Peyer's patch (tissue), 4 donors: ENCODE results near the gene STEAP3.

Experiments used
- POLR2A ChIP-seq, 2 donors: fragments of 450-650 bp; IDR thresholded peaks; one replicate each; pipeline ENCODE4 v1.5.1; 2017; ENCODE audit warnings: antibody characterized with exemption in 2 of 2, mild to moderate bottlenecking in 2 of 2, moderate library complexity in 2 of 2
- TF ChIP-seq, protein P1 (sequence below), 6 experiments: fragments of 450-650 bp in 4 of 6; fragments of 200-600 bp in 2 of 6; sonication (generic) in 1 of 6; IDR thresholded peaks; one replicate each; pipeline ENCODE4 v1.5.1; 2017 to 2019; ENCODE audit warnings: antibody characterized with exemption in 6 of 6, mild to moderate bottlenecking in 3 of 6, moderate library complexity in 1 of 6

DNA sequence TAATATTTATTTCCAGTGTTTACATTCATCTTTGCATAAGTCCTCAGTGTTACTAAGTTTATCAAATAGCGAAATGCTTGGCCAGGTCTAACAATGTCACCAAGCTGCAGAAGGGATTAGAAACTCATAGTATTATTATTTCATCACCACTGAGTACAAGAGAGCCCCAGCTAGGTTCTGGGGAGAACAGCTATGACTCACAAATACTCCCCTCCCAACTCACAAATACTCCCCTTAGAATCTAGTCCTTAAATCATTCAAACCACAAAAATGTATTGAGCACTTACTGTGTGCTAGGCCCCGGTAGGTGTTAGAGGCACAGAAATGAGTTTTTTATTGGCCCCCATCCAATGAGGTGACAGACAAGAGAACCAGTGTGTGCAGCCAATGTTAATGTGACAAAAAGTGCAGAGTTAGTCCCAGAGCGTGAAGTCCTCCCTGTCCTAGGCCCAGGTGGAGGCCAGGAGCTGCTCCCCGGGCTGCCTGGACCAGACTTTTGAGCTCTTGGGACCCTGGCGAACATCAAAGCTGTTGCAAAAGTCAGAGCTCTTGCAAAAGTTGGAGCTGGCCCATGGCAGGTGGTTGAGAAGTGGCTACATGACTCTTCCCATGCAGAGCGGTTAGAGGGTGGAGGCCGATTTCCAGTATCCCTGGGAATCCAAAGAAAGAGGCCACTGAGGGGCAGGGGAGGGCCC lies 9.8 kb downstream of the STEAP3 start:
- TF ChIP-seq, protein P1, sequence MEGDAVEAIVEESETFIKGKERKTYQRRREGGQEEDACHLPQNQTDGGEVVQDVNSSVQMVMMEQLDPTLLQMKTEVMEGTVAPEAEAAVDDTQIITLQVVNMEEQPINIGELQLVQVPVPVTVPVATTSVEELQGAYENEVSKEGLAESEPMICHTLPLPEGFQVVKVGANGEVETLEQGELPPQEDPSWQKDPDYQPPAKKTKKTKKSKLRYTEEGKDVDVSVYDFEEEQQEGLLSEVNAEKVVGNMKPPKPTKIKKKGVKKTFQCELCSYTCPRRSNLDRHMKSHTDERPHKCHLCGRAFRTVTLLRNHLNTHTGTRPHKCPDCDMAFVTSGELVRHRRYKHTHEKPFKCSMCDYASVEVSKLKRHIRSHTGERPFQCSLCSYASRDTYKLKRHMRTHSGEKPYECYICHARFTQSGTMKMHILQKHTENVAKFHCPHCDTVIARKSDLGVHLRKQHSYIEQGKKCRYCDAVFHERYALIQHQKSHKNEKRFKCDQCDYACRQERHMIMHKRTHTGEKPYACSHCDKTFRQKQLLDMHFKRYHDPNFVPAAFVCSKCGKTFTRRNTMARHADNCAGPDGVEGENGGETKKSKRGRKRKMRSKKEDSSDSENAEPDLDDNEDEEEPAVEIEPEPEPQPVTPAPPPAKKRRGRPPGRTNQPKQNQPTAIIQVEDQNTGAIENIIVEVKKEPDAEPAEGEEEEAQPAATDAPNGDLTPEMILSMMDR (IDR thresholded peaks at IDR 0.05) = no peak
- TF ChIP-seq POLR2A (IDR thresholded peaks at IDR 0.05) = no peak
